Pancreas (tissue), 10 donors: ENCODE measurements around the gene MYL7. TPM values are rescaled to one million over a fixed set of nuclear protein-coding genes. Genes with fewer than 3 reads are reported as not detected.

Experiments
- ATAC-seq, 4 donors: fragments of 200-7000 bp; cut with Tn5 transposase; one replicate each; pipeline versions ENCODE4 v1.8.0 to v1.9.1; 2020; ENCODE audit warnings: mild to moderate bottlenecking in 4 of 4, moderate library complexity in 4 of 4
- DNase-seq, 6 donors: peaks; one replicate each; pipeline ENCODE4 v3.0.0-alpha.2; 2020
- FAIRE-seq: peaks from 2 replicates; lab custom pipeline; 2012; peaks lifted over from hg19 to GRCh38; lab: Jason Lieb, UNC
- H3K27ac ChIP-seq, 4 donors: fragments of 200-600 bp; sonication (generic); 1 replicate in 3 of 4; 2 replicates in 1 of 4; pipeline versions ENCODE4 v1.5.0 to v1.8.0; 2020
- H3K27me3 ChIP-seq, 4 donors: fragments of 200-600 bp; one replicate each; pipeline ENCODE4 v1.8.0; 2021
- H3K36me3 ChIP-seq, 3 donors: fragments of 200-600 bp; sonication (generic) in 1 of 3; one replicate each; pipeline versions ENCODE4 v1.5.0 to v1.8.0; 2020 to 2021
- H3K4me1 ChIP-seq, 3 donors: fragments of 200-600 bp; one replicate each; pipeline ENCODE4 v1.8.0; 2021
- H3K4me3 ChIP-seq, 4 donors: fragments of 200-600 bp; sonication (generic) in 2 of 4; one replicate each; pipeline versions ENCODE4 v1.5.0 to v1.8.0; 2020 to 2021
- H3K9me3 ChIP-seq, 4 donors: fragments of 200-600 bp; one replicate each; pipeline ENCODE4 v1.8.0; 2021
- CTCF ChIP-seq, 4 donors: fragments of 200-600 bp; sonication (generic) in 3 of 4; IDR thresholded peaks; one replicate each; pipeline versions ENCODE4 v1.5.0 to v1.8.0; 2021; ENCODE audit warnings: antibody characterized with exemption in 4 of 4
- WGBS, 2 donors: extraction: QIAGEN DNeasy Blood & Tissue Kit; methylation state at CpG; one replicate each; pipeline ENCODE4 v1.1.7; 2013; 5-methylcytosine and 5-hydroxymethylcytosine counted together
- intact Hi-C, 3 donors: fragments of 100-400 bp; cut with DNase I; formaldehyde crosslinking; loops; one replicate each; pipeline versions ENCODE4 v1.11.1 to v1.14.2; 2022
- polyA plus RNA-seq, 2 donors: library from polyadenylated mRNA; stranded (reverse); fragments of 200-250 nt; gene quantifications; one replicate each; pipeline ENCODE4 v1.2.3, GENCODE V29; 2013
- total RNA-seq, 6 donors: library from RNA; stranded (reverse); fragmentation: NEBNext Ultra II Directional in 4 of 6; extraction: Animal tissue kit (Norgen Biotek cat#: 25700) in 4 of 6; gene quantifications; one replicate each; pipeline versions ENCODE4 v1.2.1 to v1.2.4, GENCODE V29; 2021 to 2023
- donor health status: healthy with polysubstance abuse.
- donor health status: DM: no; HTN: no; CAD: no; lungs with moderate emphysema.
- donor health status: DM: no; HTN: no; CAD: no.
- donor health status: control.
- donor health status: control.
- donor health status: Bipolar disorder and iron deficiency.
- donor health status: DM: yes; HTN: yes; CAD: no.
- donor health status: DM: no; HTN: no; CAD: no.
- donor health status: DM: no; HTN: no; CAD: no.
- donor health status: DM: yes; HTN: yes; CAD: no.

Gene MYL7
- total and polyA plus RNA-seq, 8 donors: 0.94 to 2.3 (median 1.9) TPM; not detected in 5

- Histone ChIP-seq H3K27ac (no peak overlapping the region), H3K9me3 (no peaks in the 10 kb centered on the region), H3K4me1 (no peaks in the 10 kb centered on the region), H3K27me3 (no peaks in the 10 kb centered on the region), H3K36me3 (no peaks in the 10 kb centered on the region), H3K4me3 (no peak overlapping the region)
- no peak for TF ChIP-seq CTCF (IDR thresholded peaks at IDR 0.05)
- ATAC-seq (no peak), DNase-seq (no peak), FAIRE-seq (no peak)
- WGBS, 2 donors: 81 to 100% methylated on average over 3 of the region's 3 CpGs
- intact Hi-C loops: no loop called here
Measured at GRCh38 chr7:44095781-44096180, 45.4 kb downstream of the MYL7 start.

- Histone ChIP-seq H3K27ac (no peak overlapping the region), H3K4me3 (no peak overlapping the region), H3K9me3 (no peaks in the 10 kb centered on the region), H3K36me3 (no peaks in the 10 kb centered on the region), H3K27me3 (no peaks in the 10 kb centered on the region), H3K4me1 (no peaks in the 10 kb centered on the region)
- FAIRE-seq (no peak), ATAC-seq (peak in 2 of 4 donors; percentile 29 to 34), DNase-seq (no peak)
- intact Hi-C loops: no loop called here
- WGBS, 2 donors: 71 to 72% methylated on average over 2 of the region's 2 CpGs
- no peak for TF ChIP-seq CTCF (IDR thresholded peaks at IDR 0.05)
Measured at GRCh38 chr7:44094883-44095592, 46.1 kb downstream of the MYL7 start.

GRCh38 chr7:44094365-44094764 is 46.8 kb downstream of the MYL7 start:
- intact Hi-C loops: no loop called here
- no peak overlapping the region for H3K27ac ChIP-seq
- FAIRE-seq: no peak

GRCh38 chr7:44093102-44093641 is 48.0 kb downstream of the MYL7 start:
- ATAC-seq (no peak), FAIRE-seq (no peak), DNase-seq (no peak)
- Histone ChIP-seq H3K27me3 (no peaks in the 10 kb centered on the region), H3K4me3 (no peak overlapping the region), H3K4me1 (no peaks in the 10 kb centered on the region), H3K36me3 (no peaks in the 10 kb centered on the region), H3K27ac (no peak overlapping the region), H3K9me3 (no peaks in the 10 kb centered on the region)
- no peak for TF ChIP-seq CTCF (IDR thresholded peaks at IDR 0.05)
- intact Hi-C loops: no loop called here
- 74 to 80% methylated on average over 6 of the region's 6 CpGs for WGBS, 2 donors

More at GRCh38 chr7:44094365-44094764, 46.8 kb downstream of the MYL7 start:
- no peak for ATAC-seq
- no peak for DNase-seq
- 43 to 59% methylated on average over 2 of the region's 2 CpGs for WGBS, 2 donors
- Histone ChIP-seq H3K9me3 (no peaks in the 10 kb centered on the region), H3K4me3 (no peak overlapping the region), H3K36me3 (no peaks in the 10 kb centered on the region), H3K27me3 (no peaks in the 10 kb centered on the region), H3K4me1 (no peaks in the 10 kb centered on the region)
- no peak for TF ChIP-seq CTCF (IDR thresholded peaks at IDR 0.05)

Other genes starting within 250 kb of the MYL7 start
- 10 to 100 TPM; 12.1 to 24.1 (median 16.8) TPM for gene URGCP, start 234.7 kb downstream of the MYL7 start, total RNA-seq
- 10 to 100 TPM; 24.1 to 27.5 TPM for gene URGCP, start 234.7 kb downstream of the MYL7 start, polyA plus RNA-seq
- 10 to 100 TPM; 12.0 to 19.5 (median 15.8) TPM for gene UBE2D4, start 214.9 kb downstream of the MYL7 start, total RNA-seq
- 10 to 100 TPM; 13.3 to 17.0 TPM for gene UBE2D4, start 214.9 kb downstream of the MYL7 start, polyA plus RNA-seq
- gene SPDYE1, start 143.4 kb downstream of the MYL7 start, total RNA-seq: under 1 TPM in 1 of 6 donors, not detected in 5; 0.09 TPM
- not detected for gene SPDYE1, start 143.4 kb downstream of the MYL7 start, polyA plus RNA-seq
- gene DBNL, start 96.6 kb downstream of the MYL7 start, total RNA-seq: 10 to 100 TPM; 22.1 to 46.9 (median 30.2) TPM
- gene DBNL, start 96.6 kb downstream of the MYL7 start, polyA plus RNA-seq: 10 to 100 TPM; 44.9 to 53.7 TPM
- gene PGAM2, start 75.8 kb downstream of the MYL7 start, total RNA-seq: under 1 TPM in 5 of 6 donors, not detected in 1; 0.49 to 0.73 (median 0.59) TPM
- gene PGAM2, start 75.8 kb downstream of the MYL7 start, polyA plus RNA-seq: 1 to 10 TPM; 3.3 to 6.7 TPM
- 10 to 100 TPM in 5 of 6 donors, 1 to 10 TPM in 1; 9.0 to 16.4 (median 11.5) TPM for gene POLM, start 58.8 kb downstream of the MYL7 start, total RNA-seq
- gene POLM, start 58.8 kb downstream of the MYL7 start, polyA plus RNA-seq: 10 to 100 TPM; 21.0 to 28.6 TPM
- 10 to 100 TPM in 3 of 6 donors, 1 to 10 TPM in 3; 5.1 to 49.3 (median 11.5) TPM for gene AEBP1, start 37.0 kb downstream of the MYL7 start, total RNA-seq
- 10 to 100 TPM; 19.9 to 21.4 TPM for gene AEBP1, start 37.0 kb downstream of the MYL7 start, polyA plus RNA-seq
- 10 to 100 TPM; 40.6 to 57.3 (median 47.7) TPM for gene POLD2, start 17.8 kb downstream of the MYL7 start, total RNA-seq
- 10 to 100 TPM; 68.3 to 86.4 TPM for gene POLD2, start 17.8 kb downstream of the MYL7 start, polyA plus RNA-seq
- 1 to 10 TPM in 2 of 6 donors, under 1 TPM in 4; 0.57 to 2.0 (median 0.88) TPM for gene GCK, start 48.1 kb upstream of the MYL7 start, total RNA-seq
- gene GCK, start 48.1 kb upstream of the MYL7 start, polyA plus RNA-seq: 10 to 100 TPM in 1 of 2 donors, 1 to 10 TPM in 1; 6.9 to 18.2 TPM
- gene YKT6, start 59.6 kb upstream of the MYL7 start, total RNA-seq: 10 to 100 TPM; 33.4 to 48.7 (median 38.8) TPM
- 10 to 100 TPM; 27.7 to 31.3 TPM for gene YKT6, start 59.6 kb upstream of the MYL7 start, polyA plus RNA-seq
- 1 to 10 TPM in 4 of 6 donors, under 1 TPM in 2; 0.83 to 2.7 (median 1.8) TPM for gene CAMK2B, start 184.3 kb upstream of the MYL7 start, total RNA-seq
- 10 to 100 TPM; 11.6 to 34.0 TPM for gene CAMK2B, start 184.3 kb upstream of the MYL7 start, polyA plus RNA-seq